IMR-90 (cell line): Measurements from ENCODE around the gene PTPRS. TPM values are rescaled to one million over a fixed set of nuclear protein-coding genes. Genes with fewer than 3 reads are reported as not detected.

Experiments
- ATAC-seq: fragments of 200-7000 bp; cut with Tn5 transposase; 2 replicates; pipeline ENCODE4 v1.9.1; 2020; ENCODE audit warnings: low read depth, mild to moderate bottlenecking, moderate library complexity
- BruUV-seq: library from RNA; stranded (reverse); fragments of 400-500 nt; replicated peaks from 2 replicates; lab custom pipeline; 2021; lab: Mats Ljungman, UMichigan
- CTCF ChIA-PET: fragments of 300-600 bp; formaldehyde crosslinking; extraction: SDS; loops from one replicate; lab custom pipeline; 2021; ENCODE audit warnings: antibody characterized with exemption; lab: Yijun Ruan, JAX
- POLR2A ChIA-PET: fragments of 300-600 bp; sonication (Branson Sonifier 250); formaldehyde crosslinking; loops from one replicate; lab custom pipeline; 2022; ENCODE audit warnings: antibody characterized with exemption; ENCODE audit not compliant: unreplicated experiment; lab: Charles Lee
- DNase-seq: peaks from one replicate; pipeline ENCODE4 v3.0.0; 2013
- H2AFZ ChIP-seq: replicated peaks from 2 replicates; pipeline ENCODE3; 2013; ENCODE audit warnings: low read length, mild to moderate bottlenecking; ENCODE audit not compliant: poor library complexity
- H2AK5ac ChIP-seq: 2 replicates; pipeline ENCODE4 v1.6.1; 2013; ENCODE audit warnings: low read depth, low read length, inconsistent platforms
- H2AK9ac ChIP-seq: replicated peaks from 2 replicates; pipeline ENCODE3; 2013; ENCODE audit warnings: mild to moderate bottlenecking, low read depth, low read length, moderate library complexity; ENCODE audit not compliant: poor library complexity
- H2BK120ac ChIP-seq: 2 replicates; pipeline ENCODE4 v1.6.1; 2013; ENCODE audit warnings: low read depth, low read length, inconsistent platforms
- H2BK15ac ChIP-seq: 3 replicates; pipeline ENCODE4 v1.6.1; 2013; ENCODE audit warnings: low read depth, low read length, inconsistent platforms
- H2BK20ac ChIP-seq: 2 replicates; pipeline ENCODE4 v1.6.1; 2013; ENCODE audit warnings: low read depth, mild to moderate bottlenecking, inconsistent platforms, low read length, moderate library complexity
- H2BK5ac ChIP-seq: 2 replicates; pipeline ENCODE4 v1.6.1; 2013; ENCODE audit warnings: mild to moderate bottlenecking, low read depth, low read length, inconsistent platforms; ENCODE audit not compliant: poor library complexity, severe bottlenecking
- H3K14ac ChIP-seq: replicated peaks from 2 replicates; pipeline ENCODE4 v1.6.1; 2013; ENCODE audit warnings: low read depth, low read length, inconsistent platforms
- H3K18ac ChIP-seq: 2 replicates; pipeline ENCODE4 v1.6.1; 2013; ENCODE audit warnings: low read depth, low read length, control low read depth
- H3K23ac ChIP-seq: 2 replicates; pipeline ENCODE4 v1.6.1; 2013; ENCODE audit warnings: low read depth, low read length, inconsistent platforms
- H3K27ac ChIP-seq: 2 replicates; pipeline ENCODE4 v1.5.1; 2013; ENCODE audit warnings: mild to moderate bottlenecking, control low read depth, low read length; ENCODE audit not compliant: insufficient read depth
- H3K27me3 ChIP-seq: 2 replicates; pipeline ENCODE4 v1.6.1; 2013; ENCODE audit warnings: low read length; ENCODE audit not compliant: control insufficient read depth, insufficient read depth
- H3K36me3 ChIP-seq: 2 replicates; pipeline ENCODE4 v1.6.1; 2013; ENCODE audit warnings: low read length, mixed read lengths; ENCODE audit not compliant: control insufficient read depth, insufficient read depth
- H3K4ac ChIP-seq: 2 replicates; pipeline ENCODE4 v1.6.1; 2013; ENCODE audit warnings: low read depth, low read length, inconsistent platforms
- H3K4me1 ChIP-seq: 2 replicates; pipeline ENCODE4 v1.6.1; 2013; ENCODE audit warnings: low read length, mixed read lengths; ENCODE audit not compliant: control insufficient read depth, insufficient read depth
- H3K4me2 ChIP-seq: 2 replicates; pipeline ENCODE4 v1.6.1; 2013; ENCODE audit warnings: low read depth, mild to moderate bottlenecking, control low read depth, low read length, moderate library complexity
- H3K4me3 ChIP-seq: 2 replicates; pipeline ENCODE4 v1.5.1; 2013; ENCODE audit warnings: low read depth, mild to moderate bottlenecking, control low read depth, low read length, moderate library complexity; ENCODE audit not compliant: insufficient read depth
- H3K56ac ChIP-seq: 2 replicates; pipeline ENCODE4 v1.6.1; 2013; ENCODE audit warnings: low read length, inconsistent platforms; ENCODE audit not compliant: insufficient read depth; ENCODE audit errors: extremely low read depth
- H3K79me1 ChIP-seq, 2 experiments: 2 replicates each; pipeline ENCODE4 v1.6.1; 2013; ENCODE audit warnings: low read length in 2 of 2, inconsistent platforms in 1 of 2, low read depth in 1 of 2
- H3K9ac ChIP-seq: 2 replicates; pipeline ENCODE4 v1.6.1; 2013; ENCODE audit warnings: low read depth, low read length, control low read depth
- H3K9me1 ChIP-seq: 2 replicates; pipeline ENCODE4 v1.6.1; 2013; ENCODE audit warnings: low read length, inconsistent platforms; ENCODE audit not compliant: insufficient read depth
- H3K9me3 ChIP-seq: 2 replicates; pipeline ENCODE4 v1.6.1; 2013; ENCODE audit warnings: low read length; ENCODE audit not compliant: control insufficient read depth, insufficient read depth
- H4K20me1 ChIP-seq: 2 replicates; pipeline ENCODE4 v1.6.1; 2013; ENCODE audit warnings: low read length, inconsistent platforms; ENCODE audit not compliant: insufficient read depth
- H4K5ac ChIP-seq: 2 replicates; pipeline ENCODE4 v1.6.1; 2013; ENCODE audit warnings: mild to moderate bottlenecking, low read depth, low read length, control low read depth
- H4K8ac ChIP-seq, 2 experiments: 2 replicates each; pipeline ENCODE4 v1.6.1; 2013; ENCODE audit warnings: low read depth in 2 of 2, low read length in 2 of 2, control low read depth in 1 of 2, inconsistent platforms in 1 of 2
- H4K91ac ChIP-seq: 2 replicates; pipeline ENCODE4 v1.6.1; 2013; ENCODE audit warnings: low read depth, low read length, inconsistent platforms; ENCODE audit not compliant: insufficient read depth
- BHLHE40 ChIP-seq: fragments of 150-350 bp; IDR thresholded peaks from 2 replicates; pipeline ENCODE4 v1.6.1; 2016; ENCODE audit warnings: mild to moderate bottlenecking, low read depth, low read length
- CHD1 ChIP-seq: IDR thresholded peaks from 2 replicates; pipeline ENCODE4 v1.6.1; 2012; ENCODE audit warnings: low read depth, low read length, improper control_type of control experiment
- CTCF ChIP-seq: conservative IDR thresholded peaks from 2 replicates; pipeline ENCODE4 v1.5.1; 2012; ENCODE audit warnings: mild to moderate bottlenecking, low read depth, low read length, improper control_type of control experiment
- ELK1 ChIP-seq: fragments of 150-350 bp; IDR thresholded peaks from 2 replicates; pipeline ENCODE4 v1.6.1; 2016; ENCODE audit warnings: low read depth, mild to moderate bottlenecking, low read length, moderate library complexity, borderline replicate concordance
- FOS ChIP-seq: fragments of 150-350 bp; IDR thresholded peaks from 2 replicates; pipeline ENCODE4 v1.6.1; 2016; ENCODE audit warnings: low read depth, low read length
- MAFK ChIP-seq: IDR thresholded peaks from 2 replicates; pipeline ENCODE4 v1.6.1; 2012; ENCODE audit warnings: low read depth, low read length, improper control_type of control experiment
- MXI1 ChIP-seq: IDR thresholded peaks from 2 replicates; pipeline ENCODE4 v1.6.1; 2012; ENCODE audit warnings: low read depth, mild to moderate bottlenecking, low read length, moderate library complexity, borderline replicate concordance
- POLR2A ChIP-seq: IDR thresholded peaks from 2 replicates; pipeline ENCODE4 v1.6.1; 2012; ENCODE audit warnings: mild to moderate bottlenecking, low read depth, low read length
- RCOR1 ChIP-seq: IDR thresholded peaks from 2 replicates; pipeline ENCODE4 v1.6.1; 2012; ENCODE audit warnings: mild to moderate bottlenecking, low read length, improper control_type of control experiment; ENCODE audit not compliant: insufficient replicate concordance
- SMC3 ChIP-seq: fragments of 150-350 bp; IDR thresholded peaks from 2 replicates; pipeline ENCODE4 v1.6.1; 2016; ENCODE audit warnings: low read depth, mild to moderate bottlenecking, antibody characterized with exemption, low read length, moderate library complexity
- USF2 ChIP-seq: fragments of 150-350 bp; IDR thresholded peaks from 2 replicates; pipeline ENCODE4 v1.6.1; 2017; ENCODE audit warnings: mild to moderate bottlenecking, antibody characterized with exemption, low read length, low read depth
- WGBS, 2 experiments: methylation state at CpG; one replicate each; pipeline versions ENCODE4 v1.1.5 to v1.1.7; 2013; ENCODE audit warnings: missing lambda C conversion rate in 2 of 2; ENCODE audit not compliant: insufficient read length in 1 of 2; ENCODE audit errors: extremely low coverage in 2 of 2; 5-methylcytosine and 5-hydroxymethylcytosine counted together
- dilution Hi-C: fragments of 300-500 bp; cut with HindIII; formaldehyde crosslinking; loops from one replicate; pipeline ENCODE4 v1.14.3; 2018; ENCODE audit warnings: low sequenced_read_pairs; ENCODE audit not compliant: unreplicated experiment
- in situ Hi-C: fragments of 300-500 bp; cut with MboI; formaldehyde crosslinking; loops from 3 replicates; pipeline ENCODE4 v1.14.3; 2019; ENCODE audit warnings: low sequenced_read_pairs, inconsistent platforms, mixed read lengths
- intact Hi-C: fragments of 100-400 bp; cut with micrococcal nuclease; formaldehyde crosslinking; loops from 2 replicates; pipeline ENCODE4 v1.10.0; 2022
- polyA plus RNA-seq, 3 experiments: library from polyadenylated mRNA; depleted of rRNA; stranded (reverse); fragments of >200 nt; gene quantifications; 2 replicates each; pipeline ENCODE4 v1.2.3, GENCODE V29; 2012; ENCODE audit warnings: low replicate concordance in 1 of 3
- total RNA-seq: library from RNA; depleted of rRNA; stranded (reverse); fragments of >200 nt; gene quantifications from 2 replicates; pipeline ENCODE4 v1.2.3, GENCODE V29; 2012

Gene PTPRS
- total and polyA plus RNA-seq, 2 of the 4 experiments (the other 2 are of a cell fraction): 40.1 to 51.9 TPM

- BruUV-seq: no TSS peak
- Histone ChIP-seq H4K91ac (no peak overlapping the region), H3K9me1 (no peaks in the 10 kb centered on the region), H3K4me1 (peaks cover 6% of the 10 kb centered on the region), H2BK15ac (no peak overlapping the region), H3K18ac (no peak overlapping the region), H2AK5ac (no peak overlapping the region), H3K9ac (no peak overlapping the region), H3K4me3 (no peak overlapping the region), H3K4me2 (no peak overlapping the region), H2AK9ac (no peak overlapping the region), H2BK20ac (no peak overlapping the region), H3K36me3 (no peaks in the 10 kb centered on the region), H3K79me1 (peaks cover 6 to 8% of the 10 kb centered on the region in 2 experiments; a peak in 2 of 4 replicates), H4K5ac (no peak overlapping the region), H3K27me3 (peaks cover 5% of the 10 kb centered on the region; the same call in 1 of the 2 replicates), H2BK120ac (no peak overlapping the region), H3K23ac (no peak overlapping the region), H3K56ac (no peak overlapping the region), H4K8ac (no peak overlapping the region), H3K27ac (no peak overlapping the region), H4K20me1 (peaks cover 31% of the 10 kb centered on the region), H3K4ac (no peak overlapping the region), H2BK5ac (no peak overlapping the region), H3K14ac (no peak overlapping the region), H2AFZ (no peak overlapping the region), H3K9me3 (no peaks in the 10 kb centered on the region)
- ChIA-PET POLR2A (no interaction called here), CTCF (no interaction called here)
- dilution Hi-C loops: no loop called here
- intact Hi-C loops: no loop called here
- WGBS, 2 experiments: 94% methylated on average over 19 of the region's 32 CpGs; no CpG with 5 or more reads in 1 of the 2 experiments
- ATAC-seq (no peak), DNase-seq (no peak)
- TF ChIP-seq MAFK: no peak
- TF ChIP-seq CTCF: no peak
- TF ChIP-seq POLR2A: no peak
- TF ChIP-seq USF2: no peak
- TF ChIP-seq SMC3: no peak
- TF ChIP-seq FOS: no peak
- TF ChIP-seq BHLHE40: no peak
- TF ChIP-seq MXI1: no peak
- TF ChIP-seq CHD1: no peak
- TF ChIP-seq RCOR1: no peak
- TF ChIP-seq ELK1: no peak
- in situ Hi-C loops: no loop called here
Measured at GRCh38 chr19:5334824-5335500, 5.7 kb downstream of the PTPRS start.
